HepG2 (cell line): ENCODE data around the gene CES2. TPM values are rescaled to one million over a fixed set of nuclear protein-coding genes. Genes with fewer than 3 reads are reported as not detected.

ENCODE experiments used
- HNRNPLL ChIP-seq: fragments of 200-400 bp; formaldehyde crosslinking; IDR thresholded peaks from 2 replicates; pipeline ENCODE4 v1.6.1; 2017; ENCODE audit warnings: mild to moderate bottlenecking, low read depth, low read length; ENCODE audit not compliant: poor library complexity, severe bottlenecking
- JUND ChIP-seq: sonication (generic); formaldehyde crosslinking; IDR thresholded peaks from 2 replicates; pipeline ENCODE4 v1.8.0; 2022; ENCODE audit warnings: mild to moderate bottlenecking, missing genetic modification reagents
- LCORL ChIP-seq, 2 experiments: fragments of 450-650 bp in 1 of 2; sonication (generic) in 1 of 2; formaldehyde crosslinking in 1 of 2; IDR thresholded peaks; 2 replicates each; pipeline versions ENCODE4 v1.5.0 to v1.6.1; 2017 to 2020; ENCODE audit warnings: antibody characterized with exemption in 1 of 2, missing genetic modification reagents in 1 of 2
- NFYC ChIP-seq: IDR thresholded peaks from 2 replicates; pipeline ENCODE4 v1.6.1; 2016; ENCODE audit warnings: missing genetic modification reagents, missing compliant biosample characterization
- RNF2 ChIP-seq: fragments of 450-650 bp; conservative IDR thresholded peaks from 2 replicates; pipeline ENCODE4 v1.6.1; 2016; ENCODE audit warnings: low read depth
- ZBTB38 ChIP-seq: sonication (generic); formaldehyde crosslinking; IDR thresholded peaks from 2 replicates; pipeline ENCODE4 v1.5.1; 2020; ENCODE audit warnings: mild to moderate bottlenecking, missing genetic modification reagents
- ZNF343 ChIP-seq: sonication (generic); formaldehyde crosslinking; IDR thresholded peaks from 2 replicates; pipeline ENCODE4 v1.4.0; 2020; ENCODE audit warnings: mild to moderate bottlenecking, missing genetic modification reagents
- ZNF703 ChIP-seq: sonication (generic); formaldehyde crosslinking; IDR thresholded peaks from 2 replicates; pipeline ENCODE4 v1.5.1; 2020; ENCODE audit warnings: missing genetic modification reagents, mild to moderate bottlenecking, moderate library complexity, borderline replicate concordance
- polyA plus RNA-seq, 8 experiments: library from polyadenylated mRNA; depleted of rRNA in 3 of 8; stranded (reverse) in 7 of 8; unstranded in 1 of 8; fragments of >200 nt; fragmentation: Illumina TruSeq in 4 of 8; extraction: Trizol in 4 of 8; gene quantifications; 2 replicates each; pipeline versions ENCODE4 v1.2.1 to v1.2.3, GENCODE V29; 2011 to 2016; ENCODE audit warnings: low read depth in 4 of 8, missing spikeins in 1 of 8, mixed read lengths in 1 of 8; ENCODE audit not compliant: insufficient read depth in 1 of 8
- total RNA-seq, 5 experiments: library from RNA; depleted of rRNA; stranded (reverse); fragments of >200 nt; fragmentation: Illumina TruSeq; extraction: Trizol; gene quantifications; 2 replicates each; pipeline ENCODE4 v1.2.3, GENCODE V29; 2016; ENCODE audit warnings: low read depth in 1 of 5
- TF ChIP-seq, protein P1 (sequence below): sonication (generic); formaldehyde crosslinking; IDR thresholded peaks from 2 replicates; pipeline ENCODE4 v1.4.0; 2020; ENCODE audit warnings: missing genetic modification reagents
- TF ChIP-seq, protein P2 (sequence below): sonication (generic); formaldehyde crosslinking; conservative IDR thresholded peaks from 2 replicates; pipeline ENCODE4 v1.5.0; 2020; ENCODE audit warnings: missing genetic modification reagents
- TF ChIP-seq, protein P3 (sequence below): sonication (generic); formaldehyde crosslinking; IDR thresholded peaks from 2 replicates; pipeline ENCODE4 v1.8.0; 2022; ENCODE audit warnings: mild to moderate bottlenecking, missing genetic modification reagents
- TF ChIP-seq, protein P4 (sequence below): sonication (generic); formaldehyde crosslinking; IDR thresholded peaks from 2 replicates; pipeline ENCODE4 v1.5.0; 2020; ENCODE audit warnings: mild to moderate bottlenecking, missing genetic modification reagents
- TF ChIP-seq, protein P5 (sequence below), 2 experiments: sonication (generic) in 1 of 2; formaldehyde crosslinking in 1 of 2; IDR thresholded peaks; 2 replicates each; pipeline versions ENCODE4 v1.4.0 to v1.6.1; 2016 to 2020; ENCODE audit warnings: borderline replicate concordance in 1 of 2, low read depth in 1 of 2, mild to moderate bottlenecking in 1 of 2, missing genetic modification reagents in 1 of 2

The CES2 gene
- total and polyA plus RNA-seq, 2 of the 13 experiments (the other 11 are each of a cell fraction or from before 2014, with no cell fraction given), result 50.6 to 63.8 TPM

DNA sequence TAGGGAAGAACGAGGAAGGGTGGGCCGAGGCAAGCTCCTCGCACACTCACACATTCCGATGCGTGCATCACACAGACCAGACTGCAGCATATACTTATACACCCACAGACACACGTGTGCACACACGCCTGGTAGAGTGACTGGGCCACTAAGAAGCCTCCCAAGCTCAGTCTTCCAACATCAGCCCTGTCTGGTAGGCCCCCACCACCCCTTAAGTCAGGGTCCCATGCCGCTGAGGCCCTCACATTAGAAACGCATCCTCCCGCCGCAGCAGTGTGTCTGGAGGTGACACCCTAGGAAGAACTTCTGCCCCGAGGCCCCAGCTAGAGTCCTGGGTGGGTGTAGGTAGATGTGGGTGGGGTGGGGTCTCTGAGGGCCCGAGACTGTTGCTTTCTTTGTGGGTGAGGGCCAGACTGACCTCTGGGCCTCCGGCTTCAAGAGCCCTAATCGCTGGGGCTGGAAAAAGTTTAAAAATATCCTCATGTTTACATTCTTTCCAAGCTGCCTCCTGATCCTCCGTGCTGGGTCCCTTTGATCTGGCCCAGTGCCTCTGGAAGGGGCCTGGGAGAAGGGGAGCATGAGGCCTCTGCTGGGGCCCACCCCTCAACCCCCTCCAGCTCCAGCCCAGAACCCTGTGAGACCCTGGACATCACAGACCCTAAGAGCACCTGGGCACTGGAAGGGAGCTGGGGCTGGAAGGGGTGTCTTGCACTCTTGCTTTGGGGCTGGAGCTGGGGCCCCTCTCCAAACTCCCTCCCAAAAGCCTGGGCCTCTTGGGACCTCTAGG is 30.3 kb upstream of the CES2 start (continued):
- TF ChIP-seq, protein P1, sequence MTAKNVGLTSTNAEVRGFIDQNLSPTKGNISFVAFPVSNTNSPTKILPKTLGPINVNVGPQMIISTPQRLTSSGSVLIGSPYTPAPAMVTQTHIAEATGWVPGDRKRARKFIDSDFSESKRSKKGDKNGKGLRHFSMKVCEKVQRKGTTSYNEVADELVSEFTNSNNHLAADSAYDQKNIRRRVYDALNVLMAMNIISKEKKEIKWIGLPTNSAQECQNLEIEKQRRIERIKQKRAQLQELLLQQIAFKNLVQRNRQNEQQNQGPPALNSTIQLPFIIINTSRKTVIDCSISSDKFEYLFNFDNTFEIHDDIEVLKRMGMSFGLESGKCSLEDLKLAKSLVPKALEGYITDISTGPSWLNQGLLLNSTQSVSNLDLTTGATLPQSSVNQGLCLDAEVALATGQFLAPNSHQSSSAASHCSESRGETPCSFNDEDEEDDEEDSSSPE (CRISPR knock-in tag), result no peak
- TF ChIP-seq RNF2 (no peak), ZNF703 (CRISPR knock-in tag) (no peak), HNRNPLL (no peak), ZNF343 (CRISPR knock-in tag) (no peak), JUND (peak; percentile 68), ZBTB38 (CRISPR knock-in tag) (no peak), NFYC (CRISPR knock-in tag) (no peak), LCORL (IDR thresholded peaks at IDR 0.05) (no peak; the same call in 1 of the 2 replicates), LCORL (CRISPR knock-in tag; IDR thresholded peaks at IDR 0.05) (peak; percentile 85)
- TF ChIP-seq, protein P2, sequence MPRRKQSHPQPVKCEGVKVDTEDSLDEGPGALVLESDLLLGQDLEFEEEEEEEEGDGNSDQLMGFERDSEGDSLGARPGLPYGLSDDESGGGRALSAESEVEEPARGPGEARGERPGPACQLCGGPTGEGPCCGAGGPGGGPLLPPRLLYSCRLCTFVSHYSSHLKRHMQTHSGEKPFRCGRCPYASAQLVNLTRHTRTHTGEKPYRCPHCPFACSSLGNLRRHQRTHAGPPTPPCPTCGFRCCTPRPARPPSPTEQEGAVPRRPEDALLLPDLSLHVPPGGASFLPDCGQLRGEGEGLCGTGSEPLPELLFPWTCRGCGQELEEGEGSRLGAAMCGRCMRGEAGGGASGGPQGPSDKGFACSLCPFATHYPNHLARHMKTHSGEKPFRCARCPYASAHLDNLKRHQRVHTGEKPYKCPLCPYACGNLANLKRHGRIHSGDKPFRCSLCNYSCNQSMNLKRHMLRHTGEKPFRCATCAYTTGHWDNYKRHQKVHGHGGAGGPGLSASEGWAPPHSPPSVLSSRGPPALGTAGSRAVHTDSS (CRISPR knock-in tag), result no peak
- TF ChIP-seq, protein P3, sequence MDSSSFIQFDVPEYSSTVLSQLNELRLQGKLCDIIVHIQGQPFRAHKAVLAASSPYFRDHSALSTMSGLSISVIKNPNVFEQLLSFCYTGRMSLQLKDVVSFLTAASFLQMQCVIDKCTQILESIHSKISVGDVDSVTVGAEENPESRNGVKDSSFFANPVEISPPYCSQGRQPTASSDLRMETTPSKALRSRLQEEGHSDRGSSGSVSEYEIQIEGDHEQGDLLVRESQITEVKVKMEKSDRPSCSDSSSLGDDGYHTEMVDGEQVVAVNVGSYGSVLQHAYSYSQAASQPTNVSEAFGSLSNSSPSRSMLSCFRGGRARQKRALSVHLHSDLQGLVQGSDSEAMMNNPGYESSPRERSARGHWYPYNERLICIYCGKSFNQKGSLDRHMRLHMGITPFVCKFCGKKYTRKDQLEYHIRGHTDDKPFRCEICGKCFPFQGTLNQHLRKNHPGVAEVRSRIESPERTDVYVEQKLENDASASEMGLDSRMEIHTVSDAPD (CRISPR knock-in tag), result no peak
- TF ChIP-seq, protein P4, sequence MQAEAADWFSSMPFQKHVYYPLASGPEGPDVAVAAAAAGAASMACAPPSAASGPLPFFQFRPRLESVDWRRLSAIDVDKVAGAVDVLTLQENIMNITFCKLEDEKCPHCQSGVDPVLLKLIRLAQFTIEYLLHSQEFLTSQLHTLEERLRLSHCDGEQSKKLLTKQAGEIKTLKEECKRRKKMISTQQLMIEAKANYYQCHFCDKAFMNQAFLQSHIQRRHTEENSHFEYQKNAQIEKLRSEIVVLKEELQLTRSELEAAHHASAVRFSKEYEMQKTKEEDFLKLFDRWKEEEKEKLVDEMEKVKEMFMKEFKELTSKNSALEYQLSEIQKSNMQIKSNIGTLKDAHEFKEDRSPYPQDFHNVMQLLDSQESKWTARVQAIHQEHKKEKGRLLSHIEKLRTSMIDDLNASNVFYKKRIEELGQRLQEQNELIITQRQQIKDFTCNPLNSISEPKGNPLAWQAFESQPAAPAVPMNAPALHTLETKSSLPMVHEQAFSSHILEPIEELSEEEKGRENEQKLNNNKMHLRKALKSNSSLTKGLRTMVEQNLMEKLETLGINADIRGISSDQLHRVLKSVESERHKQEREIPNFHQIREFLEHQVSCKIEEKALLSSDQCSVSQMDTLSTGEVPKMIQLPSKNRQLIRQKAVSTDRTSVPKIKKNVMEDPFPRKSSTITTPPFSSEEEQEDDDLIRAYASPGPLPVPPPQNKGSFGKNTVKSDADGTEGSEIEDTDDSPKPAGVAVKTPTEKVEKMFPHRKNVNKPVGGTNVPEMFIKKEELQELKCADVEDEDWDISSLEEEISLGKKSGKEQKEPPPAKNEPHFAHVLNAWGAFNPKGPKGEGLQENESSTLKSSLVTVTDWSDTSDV (CRISPR knock-in tag), result peak; percentile 48; the same call in 1 of the 2 replicates
- TF ChIP-seq, protein P5, sequence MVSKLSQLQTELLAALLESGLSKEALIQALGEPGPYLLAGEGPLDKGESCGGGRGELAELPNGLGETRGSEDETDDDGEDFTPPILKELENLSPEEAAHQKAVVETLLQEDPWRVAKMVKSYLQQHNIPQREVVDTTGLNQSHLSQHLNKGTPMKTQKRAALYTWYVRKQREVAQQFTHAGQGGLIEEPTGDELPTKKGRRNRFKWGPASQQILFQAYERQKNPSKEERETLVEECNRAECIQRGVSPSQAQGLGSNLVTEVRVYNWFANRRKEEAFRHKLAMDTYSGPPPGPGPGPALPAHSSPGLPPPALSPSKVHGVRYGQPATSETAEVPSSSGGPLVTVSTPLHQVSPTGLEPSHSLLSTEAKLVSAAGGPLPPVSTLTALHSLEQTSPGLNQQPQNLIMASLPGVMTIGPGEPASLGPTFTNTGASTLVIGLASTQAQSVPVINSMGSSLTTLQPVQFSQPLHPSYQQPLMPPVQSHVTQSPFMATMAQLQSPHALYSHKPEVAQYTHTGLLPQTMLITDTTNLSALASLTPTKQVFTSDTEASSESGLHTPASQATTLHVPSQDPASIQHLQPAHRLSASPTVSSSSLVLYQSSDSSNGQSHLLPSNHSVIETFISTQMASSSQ (IDR thresholded peaks at IDR 0.05; ENCODE audit: low read depth), result peak; percentile 64; the same call in 1 of the 2 replicates
- TF ChIP-seq, protein P5 (CRISPR knock-in tag; IDR thresholded peaks at IDR 0.05; ENCODE audit: borderline replicate concordance), result no peak
